Right renal pelvis (tissue), 4 donors: ENCODE measurements around the gene IL1RL1. TPM values are rescaled to one million over a fixed set of nuclear protein-coding genes. Genes with fewer than 3 reads are reported as not detected.

ENCODE experiments used
- DNase-seq, 4 donors: peaks; one replicate each; pipeline ENCODE4 v3.0.0-alpha.2; 2013; ENCODE audit warnings: low read depth in 4 of 4, low spot score in 3 of 4, missing footprints in 1 of 4
- polyA plus RNA-seq, 4 donors: library from polyadenylated mRNA; unstranded; fragments of 120-200 nt; gene quantifications; one replicate each; pipeline ENCODE4 v1.2.1, GENCODE V29; 2013; ENCODE audit not compliant: insufficient read length in 4 of 4

Gene IL1RL1
- polyA plus RNA-seq, 4 donors, result 0.40 to 1.3 (median 0.64) TPM

DNA sequence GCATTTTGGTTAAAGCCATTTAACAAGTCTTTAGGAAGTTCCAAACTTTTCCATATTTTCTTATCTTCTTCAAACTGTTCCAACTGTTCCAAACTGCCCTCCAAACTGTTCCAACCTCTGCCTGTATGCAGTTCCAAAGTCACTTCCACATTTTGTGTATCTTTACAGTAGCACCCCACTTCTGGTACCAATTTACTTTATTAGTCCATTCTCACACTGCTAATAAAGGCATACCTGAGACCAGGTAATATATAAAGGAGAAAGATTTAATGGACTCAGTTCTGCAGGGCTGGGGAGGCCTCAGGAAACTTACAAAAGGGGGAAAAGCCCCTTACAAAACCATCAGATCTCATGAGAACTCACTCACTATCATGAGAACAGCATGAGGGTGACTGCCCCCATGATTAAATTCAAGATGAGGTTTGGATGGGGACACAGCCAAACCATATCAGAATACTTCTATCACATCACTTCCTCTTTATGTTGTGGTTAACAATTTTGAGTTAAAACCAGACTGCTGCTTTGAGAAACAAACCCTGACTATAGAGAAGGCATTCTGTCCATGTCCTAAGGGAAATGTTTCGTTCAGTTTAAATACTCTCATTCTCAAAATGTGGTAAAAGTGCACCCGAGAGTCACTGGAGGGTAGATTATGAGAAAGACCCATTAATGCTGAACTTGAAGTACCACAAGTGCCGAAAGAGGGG lies 55.2 kb downstream of the IL1RL1 start:
- no peak for DNase-seq

DNA sequence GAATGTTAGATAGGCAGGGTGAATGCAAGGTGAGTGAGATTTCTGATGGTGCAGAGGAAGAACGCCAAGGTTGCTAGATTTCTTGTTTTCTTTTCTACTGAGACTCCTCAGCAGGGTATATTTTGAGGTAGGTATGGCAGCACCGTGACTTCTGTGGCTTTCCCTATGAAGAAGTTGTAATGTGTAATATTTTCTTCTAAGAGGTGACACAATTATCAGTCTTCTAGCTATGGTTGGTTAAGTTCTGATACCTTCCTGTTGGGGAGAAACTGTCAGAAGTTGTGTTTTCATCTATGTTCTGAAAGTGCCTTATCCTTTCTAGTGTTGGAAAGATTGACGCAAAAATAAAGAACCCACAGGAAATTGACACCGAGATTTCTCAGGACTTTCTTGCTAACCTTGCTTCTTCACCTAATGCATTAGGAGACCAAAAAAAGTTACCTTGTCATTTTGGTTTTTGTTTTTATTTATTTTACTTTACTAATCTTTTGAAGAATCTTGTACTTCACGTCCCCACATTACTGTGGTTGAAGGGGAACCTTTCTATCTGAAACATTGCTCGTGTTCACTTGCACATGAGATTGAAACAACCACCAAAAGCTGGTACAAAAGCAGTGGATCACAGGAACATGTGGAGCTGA lies 56.1 kb downstream of the IL1RL1 start:
- DNase-seq, result no peak

DNA sequence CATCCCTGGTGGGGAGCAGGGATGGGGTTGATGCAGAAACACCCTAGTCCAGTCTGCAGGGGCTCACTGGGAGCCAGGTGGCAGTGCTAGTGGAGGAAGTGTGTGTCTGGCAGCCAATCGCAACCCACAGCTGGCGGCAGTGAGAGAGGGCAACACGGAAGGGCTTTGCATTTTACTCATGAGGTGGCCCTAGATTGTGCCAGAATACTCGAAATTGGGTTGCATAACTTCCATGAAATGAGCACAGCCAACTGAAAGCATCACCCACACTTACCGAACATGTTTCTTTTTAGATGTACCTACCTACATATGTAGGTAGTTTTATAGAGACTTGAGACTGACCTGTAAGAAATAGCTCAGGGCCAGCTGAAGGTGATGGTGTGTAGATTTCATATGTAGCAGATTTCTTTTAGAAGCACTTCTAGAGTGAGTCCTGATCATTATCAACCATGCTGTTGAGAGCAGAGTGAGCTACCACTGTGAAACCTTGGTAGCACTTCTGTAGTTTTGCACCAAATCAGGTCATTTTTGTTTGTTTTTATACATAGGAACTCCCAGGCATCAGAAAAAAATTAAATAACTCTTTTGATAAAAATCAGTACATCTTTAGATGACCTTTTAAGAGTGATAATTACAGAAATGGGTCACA lies 57.2 kb downstream of the IL1RL1 start:
- DNase-seq, result no peak

DNA sequence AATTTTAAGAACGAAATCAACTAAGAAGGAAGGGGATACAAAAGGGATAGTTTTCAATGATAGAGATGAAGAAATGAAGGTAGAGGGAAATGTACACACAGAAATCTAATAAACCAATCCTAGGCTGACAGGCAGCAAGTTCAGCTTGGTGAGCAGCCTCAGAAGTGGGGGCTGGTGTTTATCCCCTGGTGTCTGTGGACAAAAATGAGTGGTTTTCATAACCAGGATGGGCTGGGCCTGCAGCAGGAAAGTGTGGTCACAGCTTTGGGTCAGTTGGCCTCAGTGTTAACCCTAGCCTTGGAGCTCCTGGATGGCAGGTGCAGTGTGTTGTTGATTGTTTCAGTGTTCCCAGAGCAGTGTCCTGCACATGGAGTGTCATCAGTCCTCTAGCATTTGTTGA lies 58.5 kb downstream of the IL1RL1 start:
- DNase-seq, result no peak

DNA sequence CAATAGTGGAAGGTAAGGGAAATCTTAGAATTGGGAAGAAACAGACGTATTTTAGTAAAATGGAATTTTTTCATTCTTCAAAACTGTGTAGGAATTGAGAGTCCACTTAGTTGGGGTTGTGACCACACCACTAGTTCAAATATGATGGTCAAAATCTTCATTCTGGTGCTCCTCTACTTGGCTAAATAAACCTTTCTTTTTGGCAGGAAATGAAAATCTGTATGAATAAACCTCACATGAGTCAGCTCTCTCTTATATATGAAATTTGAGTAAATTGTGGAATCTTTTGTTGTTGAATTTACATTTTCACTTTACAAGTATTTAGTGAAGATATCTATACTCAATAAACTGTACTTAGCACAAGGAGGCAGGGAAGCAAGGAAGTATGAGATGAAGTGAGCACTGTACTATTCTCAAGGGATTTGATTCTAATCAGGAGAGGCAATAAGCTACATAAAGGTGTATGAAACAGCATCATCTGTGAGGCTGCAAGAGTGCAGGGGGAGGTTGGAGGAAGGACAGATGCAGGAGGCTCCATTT lies 64.8 kb downstream of the IL1RL1 start:
- DNase-seq, result no peak

DNA sequence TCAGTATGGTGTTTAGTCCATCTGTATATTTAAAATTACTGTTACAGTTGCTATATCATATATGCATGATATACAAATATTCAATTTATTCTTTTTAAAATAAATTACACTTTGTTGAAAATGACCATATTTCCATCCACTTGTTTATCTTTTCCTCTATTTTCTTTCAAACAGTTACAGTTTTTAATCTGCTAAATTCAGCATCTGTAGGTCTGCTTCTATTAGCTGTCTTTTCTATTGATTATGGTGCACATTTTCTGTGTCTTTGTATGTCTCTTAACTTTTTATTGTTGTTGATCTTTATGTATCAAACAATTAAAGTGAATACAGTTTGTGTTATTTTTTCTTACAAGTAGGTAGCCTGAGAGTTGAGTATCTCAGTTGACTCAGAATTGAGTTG lies 72.4 kb downstream of the IL1RL1 start:
- no peak for DNase-seq

DNA sequence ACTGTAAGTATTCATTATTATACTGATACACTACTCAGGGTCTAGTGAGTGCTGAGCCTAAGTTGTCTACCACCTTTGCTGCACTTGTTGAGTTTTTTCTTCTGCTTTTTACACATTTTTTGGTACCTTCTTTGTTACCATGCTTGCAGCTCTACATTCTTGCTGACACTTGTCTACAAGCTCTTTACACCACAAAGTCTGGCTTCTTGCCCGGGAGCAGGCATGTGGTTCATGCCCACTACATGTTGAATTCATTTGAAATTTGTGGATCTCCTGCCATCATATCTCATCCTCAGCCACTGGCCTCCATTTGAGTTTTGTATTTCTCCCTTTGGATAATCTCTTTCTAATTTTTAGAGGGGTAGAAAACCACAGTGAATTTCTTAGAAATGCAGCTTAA lies 74.2 kb downstream of the IL1RL1 start:
- no peak for DNase-seq

DNA sequence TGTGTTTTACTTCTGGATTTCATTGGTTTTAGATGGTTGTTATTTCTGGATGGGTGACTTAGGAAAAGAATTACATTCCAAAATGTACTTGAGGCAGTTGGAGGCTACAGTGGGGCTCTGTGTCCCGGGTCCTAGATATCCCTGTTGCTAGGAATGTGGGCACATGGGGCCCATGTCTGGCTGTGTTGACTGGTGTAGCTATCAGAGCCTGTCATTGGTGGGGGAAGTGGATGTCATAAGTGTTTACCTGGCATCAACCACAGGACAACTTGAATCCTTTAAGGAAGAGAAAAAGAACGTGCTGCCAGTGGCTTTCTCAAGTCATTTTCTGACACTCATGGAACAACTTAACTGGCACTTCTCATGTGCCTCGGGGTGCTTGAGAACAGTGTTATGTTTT lies 74.6 kb downstream of the IL1RL1 start:
- DNase-seq, result no peak

DNA sequence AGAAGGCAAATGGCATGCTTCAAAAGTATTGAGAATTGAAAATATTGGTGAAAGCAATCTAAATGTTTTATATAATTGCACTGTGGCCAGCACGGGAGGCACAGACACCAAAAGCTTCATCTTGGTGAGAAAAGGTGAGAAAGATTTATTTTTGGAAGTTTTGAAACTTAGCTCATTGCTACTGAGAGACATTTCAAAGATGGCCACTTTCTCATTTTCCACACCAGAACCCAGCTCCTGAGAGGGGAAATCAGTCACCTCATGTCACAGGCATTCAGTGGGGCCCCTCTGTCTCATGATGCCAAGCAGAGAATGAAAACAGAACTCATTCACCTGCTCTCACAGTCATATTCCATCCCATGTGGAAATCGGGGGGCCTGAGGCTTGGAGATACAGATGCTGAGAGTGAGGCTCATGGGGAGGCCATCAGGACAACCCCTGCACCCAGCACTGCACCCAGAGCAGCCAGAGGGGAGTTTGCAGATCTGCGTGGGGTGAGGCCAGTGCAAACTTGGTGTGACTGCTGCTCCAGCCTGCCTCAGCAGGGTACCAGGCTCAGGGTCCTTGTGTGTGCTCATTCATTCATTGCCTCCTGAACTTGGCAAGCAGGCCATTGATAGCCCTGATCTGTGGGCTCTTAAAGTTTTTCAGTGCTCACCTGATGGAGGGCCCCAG lies 75.6 kb downstream of the IL1RL1 start:
- no peak for DNase-seq

DNA sequence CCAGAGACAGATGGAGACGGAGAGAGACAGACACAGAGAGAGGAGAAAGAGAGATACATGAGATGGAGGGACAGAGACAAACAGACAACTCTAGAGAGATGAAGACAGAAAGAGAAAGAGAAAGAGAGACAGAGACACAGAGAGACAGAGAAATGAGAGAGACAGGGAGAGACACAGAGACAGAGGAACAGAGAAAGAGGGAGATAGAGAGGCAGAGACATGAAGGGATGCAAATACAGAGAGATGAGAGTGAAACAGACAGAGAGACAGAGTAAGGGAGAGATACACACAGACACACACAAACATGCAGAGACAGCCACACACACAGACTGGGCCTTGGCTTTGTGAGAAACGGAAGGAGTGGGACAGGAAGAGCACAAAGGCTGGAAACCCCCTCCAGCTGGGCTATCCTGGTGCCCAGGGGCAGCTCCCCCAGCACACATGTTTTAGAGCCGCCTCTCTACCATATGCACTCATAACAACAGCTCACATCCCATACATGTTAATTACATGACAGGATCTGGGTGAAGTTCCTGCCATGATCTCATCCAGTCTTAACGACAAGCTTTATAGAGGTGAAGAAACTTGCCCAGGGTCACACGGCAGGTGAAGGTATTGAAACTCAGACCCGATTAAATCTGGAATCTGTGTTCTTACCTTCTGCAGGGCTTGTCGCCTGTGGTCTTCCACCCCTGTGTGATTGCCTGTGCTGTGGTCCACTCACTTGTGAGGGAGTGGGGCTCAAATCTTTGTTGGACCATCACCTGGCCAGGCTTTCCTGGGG lies 76.6 kb downstream of the IL1RL1 start:
- DNase-seq, result no peak

DNA sequence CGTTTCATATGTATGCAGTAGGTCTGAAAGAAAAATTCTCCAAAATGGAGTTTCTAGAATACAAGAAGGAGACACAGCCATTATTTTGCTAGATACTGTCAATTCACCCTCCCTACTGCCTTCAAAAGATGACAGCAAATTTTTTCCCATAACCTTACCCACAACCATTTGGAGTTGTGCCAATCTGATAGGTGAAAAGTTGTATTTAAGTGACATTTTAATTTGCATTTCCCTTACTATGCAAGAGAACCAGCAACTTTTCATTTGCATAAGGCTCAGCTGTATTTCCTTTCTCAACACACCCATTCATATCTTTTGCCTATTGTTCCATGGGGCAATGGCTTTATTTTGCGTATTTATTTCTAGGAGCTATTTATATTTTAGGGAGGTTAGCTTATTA lies 80.2 kb downstream of the IL1RL1 start:
- no peak for DNase-seq

DNA sequence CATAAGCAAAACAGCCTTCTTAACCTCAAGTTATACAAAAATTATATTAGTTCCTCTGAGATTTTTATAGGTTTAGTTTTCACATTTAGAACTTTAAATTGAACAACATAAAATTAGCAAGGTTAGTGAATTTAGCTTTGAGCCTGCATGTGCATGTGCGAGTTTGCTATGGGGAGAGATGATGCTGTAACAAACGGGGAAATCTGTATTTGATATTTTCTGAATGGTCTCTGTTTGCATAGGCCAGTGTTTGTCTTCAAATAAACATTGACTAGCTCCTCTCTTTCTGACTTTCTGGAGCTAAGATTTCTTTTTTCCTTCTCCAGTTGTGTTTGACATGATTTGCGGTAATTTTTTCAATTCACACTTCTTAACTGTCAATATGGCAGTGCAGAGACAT lies 80.7 kb downstream of the IL1RL1 start:
- DNase-seq, result no peak

DNA sequence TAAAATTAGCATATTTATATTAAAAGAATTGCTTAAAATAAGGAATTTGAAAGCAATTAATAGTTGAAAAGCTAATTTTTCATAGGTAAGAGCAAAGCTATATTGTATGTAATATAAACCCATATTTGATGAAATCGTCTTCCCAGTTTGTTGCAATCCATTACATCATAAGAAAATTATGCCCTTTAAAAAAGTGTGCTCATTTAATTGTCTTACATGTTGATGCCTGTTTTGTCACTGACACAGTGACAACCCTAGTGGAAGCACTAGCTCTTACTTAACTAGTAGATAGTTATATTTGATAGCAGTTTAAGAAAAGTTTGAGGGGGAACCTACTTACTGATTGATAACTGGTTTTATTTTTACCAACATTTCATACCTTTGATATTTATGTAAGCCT lies 81.6 kb downstream of the IL1RL1 start:
- no peak for DNase-seq

DNA sequence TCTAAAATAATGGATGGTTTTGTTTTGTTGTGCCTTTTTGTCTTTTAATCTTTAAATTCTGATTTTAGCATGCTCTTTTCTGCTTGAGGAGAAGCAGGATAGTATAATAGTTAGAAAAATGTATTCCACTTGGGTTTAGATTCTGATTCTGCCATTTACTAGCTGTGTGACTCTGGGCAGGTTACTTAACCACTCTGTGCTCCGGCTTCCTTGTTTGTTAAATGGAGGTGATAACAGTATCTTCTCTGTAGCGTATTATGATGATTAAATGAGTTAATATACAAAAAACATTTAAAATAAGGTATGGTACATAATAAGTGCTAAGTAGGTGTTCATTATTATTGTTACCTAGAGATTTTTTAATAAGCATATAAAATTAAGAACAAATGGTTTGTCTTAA lies 84.6 kb downstream of the IL1RL1 start:
- no peak for DNase-seq

DNA sequence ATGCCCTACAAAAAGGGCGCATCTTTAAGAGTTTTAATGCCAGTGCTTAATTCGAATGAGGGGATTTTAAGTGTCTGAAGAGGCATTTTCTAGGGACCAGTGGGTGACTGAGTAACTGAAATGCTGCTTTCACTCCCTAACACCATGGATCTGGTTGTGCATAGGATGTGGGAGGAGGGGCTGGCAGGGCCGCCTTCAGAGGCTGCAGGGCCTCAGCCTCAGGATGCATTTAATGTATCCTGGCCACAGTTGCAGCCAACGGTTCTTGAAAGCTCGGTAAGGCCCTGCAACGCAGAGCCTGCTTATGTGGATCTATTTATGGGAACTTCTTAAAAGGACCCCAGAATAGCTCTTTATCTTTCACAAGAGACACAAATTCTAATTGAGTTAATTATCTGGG lies 85.8 kb downstream of the IL1RL1 start:
- no peak for DNase-seq

DNA sequence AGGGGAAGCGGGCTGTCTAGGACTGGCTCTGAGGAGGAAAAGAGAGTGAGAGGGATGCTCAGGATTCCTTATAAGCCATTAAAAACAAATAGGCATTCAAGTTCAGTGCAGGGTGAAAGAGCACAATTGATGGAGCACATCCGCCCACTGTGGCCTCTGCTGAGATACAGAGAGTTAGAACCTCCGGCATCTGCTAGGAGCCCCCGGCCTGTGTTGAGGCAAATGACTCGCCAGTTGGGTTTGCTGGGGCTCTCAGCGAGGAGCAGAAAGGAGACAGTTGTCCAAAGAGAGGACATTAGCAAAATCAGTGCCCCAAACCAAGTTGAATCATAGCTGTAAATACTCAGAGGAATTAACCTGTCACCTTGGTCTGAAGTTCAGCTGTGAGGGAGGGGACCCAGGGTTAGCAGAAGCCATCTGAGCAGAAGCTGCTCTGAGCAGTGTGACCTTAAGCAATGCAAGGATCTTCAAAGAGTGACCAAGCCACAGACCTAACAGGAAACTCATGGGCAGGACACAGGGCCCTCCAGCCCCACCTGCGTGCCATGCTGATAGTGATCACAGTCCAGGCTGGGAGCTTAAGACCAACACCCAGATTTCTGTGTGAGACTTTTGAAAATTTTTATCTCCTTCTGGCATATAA lies 88.3 kb downstream of the IL1RL1 start:
- DNase-seq, result no peak

DNA sequence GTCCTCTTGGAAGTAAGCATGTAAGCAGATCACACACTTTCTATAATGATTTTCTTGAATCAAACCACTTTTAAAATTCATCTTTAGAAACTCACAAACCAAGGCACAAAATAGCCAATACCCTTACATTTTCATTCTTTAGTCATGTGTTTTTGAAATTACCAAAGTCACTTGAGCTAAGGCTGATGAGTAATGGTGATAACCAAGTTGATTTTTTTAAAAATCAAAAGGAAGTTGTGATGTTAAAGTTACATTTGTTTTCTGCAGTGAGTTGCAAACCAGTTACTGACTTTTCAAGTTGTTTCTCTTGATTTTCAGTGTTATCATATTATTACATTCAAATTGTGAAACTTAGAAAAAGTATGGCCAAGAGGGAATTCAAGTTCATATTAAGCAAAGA lies 90.1 kb downstream of the IL1RL1 start:
- no peak for DNase-seq
